Measurements from ENCODE around the gene TSPAN32.
"Not testable (repeated sequence)": the region's sequence is repeated elsewhere in the genome, so short reads cannot be mapped to it uniquely, and the experiment has no call there.

The TSPAN32 gene

DNA sequence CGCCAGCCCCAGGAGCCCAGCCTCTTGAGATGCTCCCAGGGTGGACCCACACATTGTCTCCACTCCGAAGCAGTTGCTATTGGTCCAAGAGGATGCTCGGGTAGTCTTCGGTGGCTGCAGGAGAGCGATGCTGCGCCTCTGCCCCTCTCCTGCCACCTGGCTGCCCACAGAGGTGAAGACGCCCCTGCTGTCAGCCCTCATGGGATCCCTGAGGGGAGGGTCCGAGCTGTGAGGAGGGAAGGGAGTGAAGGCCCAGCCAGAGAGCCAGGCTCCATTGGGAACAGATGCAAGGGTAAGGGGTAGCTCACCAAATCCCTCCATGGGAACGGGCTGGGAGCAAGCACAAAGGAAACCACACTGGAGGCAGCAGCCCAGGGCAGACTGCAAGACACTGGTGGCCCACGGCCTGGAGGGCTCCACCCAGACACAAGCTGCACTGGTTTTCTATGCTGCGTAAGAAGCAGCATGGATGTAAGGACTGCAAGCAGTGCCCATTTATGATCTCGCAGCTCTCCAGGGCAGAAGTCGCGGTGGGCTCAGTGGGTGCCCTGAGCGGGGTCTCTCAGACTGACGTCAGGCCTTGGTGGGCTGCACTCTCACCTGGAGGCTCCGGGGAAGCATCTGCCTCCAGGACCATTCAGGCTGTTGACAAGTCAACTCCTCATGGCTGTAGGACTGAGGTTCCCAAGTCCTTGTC is 15.7 kb downstream of the TSPAN32 start:
- no peak for DNase-seq

DNA sequence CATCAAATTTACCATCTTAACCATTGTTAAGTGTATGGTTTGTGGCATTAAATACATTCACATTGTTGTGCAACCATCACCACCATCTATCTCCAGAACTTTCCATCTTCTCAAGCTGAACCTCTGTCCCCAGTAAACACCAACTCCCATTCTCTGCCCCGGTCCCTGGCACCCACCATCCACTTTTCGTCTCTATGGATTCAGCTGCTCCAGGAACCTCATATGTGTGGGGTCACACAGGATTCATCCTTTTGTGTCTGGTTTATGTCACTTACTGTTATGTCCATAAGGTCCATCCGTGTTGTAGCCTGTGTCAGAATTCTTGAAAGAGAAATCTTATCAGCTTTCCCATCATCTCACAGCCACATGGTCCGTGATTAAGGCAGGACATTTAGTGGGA is 16.3 kb downstream of the TSPAN32 start:
- DNase-seq = no peak

DNA sequence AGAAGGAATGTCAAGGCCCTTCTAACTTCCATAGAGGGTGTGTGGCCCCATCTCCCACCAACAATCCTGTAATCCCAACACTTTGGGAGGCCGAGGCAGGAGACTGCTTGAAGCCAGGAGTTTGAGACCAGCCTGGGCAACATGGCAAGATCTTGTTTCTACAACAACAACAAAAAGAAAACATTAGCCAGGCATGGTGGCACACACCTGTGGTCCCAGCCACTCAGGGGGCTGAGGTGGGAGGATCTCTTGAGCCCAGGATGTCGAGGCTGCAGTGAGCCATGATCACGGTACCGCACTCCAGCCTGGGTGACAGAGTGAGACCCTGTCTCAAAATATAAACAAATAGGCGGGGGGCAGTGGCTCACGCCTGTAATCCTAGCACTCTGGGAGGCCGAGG is 16.9 kb downstream of the TSPAN32 start:
- DNase-seq = no peak

DNA sequence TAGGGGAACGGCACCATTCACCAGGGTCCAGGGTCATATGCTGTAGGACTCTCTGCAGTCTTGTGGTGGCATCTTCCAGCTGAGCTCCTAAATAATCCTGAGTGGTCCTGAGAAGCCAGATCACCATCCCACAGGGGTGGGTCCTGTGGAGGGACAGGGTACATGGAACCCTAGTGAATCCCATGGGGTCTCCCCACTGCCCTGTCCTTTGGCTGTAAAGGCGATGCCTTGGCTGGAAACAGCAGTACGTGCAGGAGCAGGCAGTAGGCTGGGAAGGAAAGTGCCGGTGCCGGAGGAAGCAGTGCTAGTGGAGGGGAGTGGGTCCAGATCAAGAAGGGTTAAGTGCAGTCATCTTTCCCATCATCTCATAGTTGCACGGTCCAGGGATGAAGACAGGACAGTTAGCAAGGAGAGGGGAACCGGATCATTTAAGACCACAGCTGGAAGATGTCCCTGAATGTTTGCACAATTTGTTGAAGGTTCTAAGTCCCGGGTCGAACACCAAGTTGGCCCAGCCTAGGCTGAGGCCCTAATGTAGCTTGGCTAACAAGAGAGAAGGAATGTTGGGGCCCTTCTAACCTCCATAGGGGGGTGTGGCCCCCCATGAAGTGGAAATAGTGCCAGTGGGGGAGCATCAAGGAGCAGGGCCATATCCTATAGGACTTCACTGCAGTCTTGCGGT is 18.1 kb downstream of the TSPAN32 start:
- DNase-seq = no peak

DNA sequence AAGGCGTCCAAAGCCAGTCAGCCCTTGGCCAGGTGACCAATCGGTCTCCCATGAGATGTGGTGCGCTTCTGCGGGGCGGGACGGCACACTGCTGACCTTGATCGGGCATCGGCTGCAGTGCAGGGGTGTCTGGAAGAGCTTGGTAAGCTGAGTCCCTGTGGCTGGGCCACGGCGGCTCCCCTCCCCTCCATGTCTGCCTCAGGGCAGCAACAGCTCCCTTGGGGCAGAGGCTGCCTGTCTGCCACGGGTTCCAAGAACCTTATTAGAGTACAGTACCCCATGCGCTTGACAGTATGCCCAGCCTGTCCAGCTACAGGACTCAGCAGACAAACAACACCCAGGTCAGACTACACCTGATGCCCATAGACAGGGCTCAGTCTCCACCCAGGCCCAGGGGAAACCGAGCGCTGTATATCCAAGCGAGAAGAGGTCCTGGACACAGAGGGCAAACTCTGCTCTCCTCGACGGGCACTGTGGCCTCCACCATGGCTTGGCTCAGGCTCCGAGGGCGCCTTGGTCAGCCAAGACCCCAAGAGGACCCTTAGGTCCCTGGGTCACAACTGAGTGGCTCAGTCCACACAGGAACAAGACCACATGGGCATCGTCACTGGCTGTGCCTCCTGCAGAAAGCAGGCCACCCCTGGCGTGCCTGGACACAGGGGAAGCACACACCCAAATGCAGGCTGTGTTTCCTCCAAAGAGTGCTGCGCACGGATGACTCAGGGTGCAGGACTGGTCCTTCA is 18.9 kb downstream of the TSPAN32 start:
- no peak for DNase-seq

DNA sequence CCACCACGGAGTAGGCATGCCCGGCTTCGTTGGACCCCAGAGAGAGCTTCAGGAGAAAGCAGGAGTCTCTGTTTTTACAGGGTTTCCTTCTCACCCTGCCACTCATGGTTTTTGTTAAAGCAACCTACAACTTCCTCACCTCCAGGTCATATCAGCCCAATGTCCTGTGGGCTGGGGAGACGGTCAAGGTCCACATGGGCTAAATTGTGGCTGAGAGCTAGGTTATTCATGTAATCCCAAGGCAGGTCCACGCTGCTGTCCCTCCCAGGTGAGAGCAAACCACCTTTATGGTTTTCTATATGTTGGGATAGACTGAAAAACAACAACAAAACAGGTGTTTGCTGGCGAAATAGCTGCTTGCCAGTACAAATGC is 19.5 kb downstream of the TSPAN32 start:
- no peak for DNase-seq

DNA sequence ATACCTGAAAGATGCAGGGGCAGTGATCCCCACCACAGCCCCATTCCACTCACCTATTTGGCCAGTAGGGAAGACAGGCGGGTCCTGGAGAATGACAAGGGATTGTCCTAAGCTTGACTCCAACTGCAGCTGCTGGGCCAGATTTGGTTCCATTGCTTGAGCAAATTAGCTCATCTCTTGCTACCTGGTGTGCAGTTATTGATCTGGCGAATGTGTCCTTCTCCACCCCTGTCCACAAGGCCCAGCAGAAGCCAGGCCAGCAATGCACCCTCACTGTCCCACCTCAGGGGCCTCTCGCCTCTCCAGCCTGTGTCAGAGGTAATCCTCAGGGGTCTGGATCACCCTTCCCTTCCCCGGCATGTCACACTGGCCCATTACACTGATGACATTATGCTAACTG is 23.3 kb downstream of the TSPAN32 start:
- no peak for DNase-seq

DNA sequence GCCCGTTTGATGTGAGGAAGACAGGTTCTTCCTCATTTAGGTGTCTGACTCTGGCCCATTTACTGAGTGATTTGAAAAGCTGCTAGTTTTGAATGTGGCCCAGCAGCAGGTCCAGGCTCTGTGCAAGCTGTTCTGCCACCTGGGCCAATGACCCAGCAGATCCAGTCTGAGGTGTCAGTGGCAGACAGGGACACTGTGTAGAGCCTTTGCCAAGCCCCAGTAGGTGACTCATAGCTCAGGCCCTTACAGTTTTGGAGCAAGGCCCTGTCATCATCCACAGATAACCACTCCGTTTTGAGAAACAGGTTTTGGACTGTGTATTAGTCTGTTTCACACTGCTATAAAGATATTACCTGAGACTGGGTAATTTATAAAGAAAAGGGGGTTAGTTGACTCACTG is 23.9 kb downstream of the TSPAN32 start:
- DNase-seq = no peak

DNA sequence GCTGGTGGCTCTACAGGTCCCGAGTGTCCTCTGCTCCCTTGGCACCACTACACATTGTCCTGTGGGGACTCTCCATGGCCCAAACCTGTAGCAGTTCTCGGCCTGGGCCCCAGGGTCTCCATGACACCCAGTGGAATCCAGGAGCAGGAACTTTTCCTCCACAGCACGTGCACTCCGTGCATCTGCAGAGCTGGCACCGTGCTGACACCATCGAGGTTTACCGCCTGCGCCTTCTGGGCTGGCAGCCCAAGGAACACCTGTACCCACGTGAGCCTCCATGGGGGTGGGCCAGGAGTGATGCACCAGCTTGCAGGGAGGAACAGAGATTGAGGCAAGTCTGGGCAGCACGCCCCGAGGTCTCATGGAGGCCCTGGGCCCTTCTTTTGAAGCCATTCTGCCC is 25.2 kb downstream of the TSPAN32 start:
- DNase-seq = no peak

DNA sequence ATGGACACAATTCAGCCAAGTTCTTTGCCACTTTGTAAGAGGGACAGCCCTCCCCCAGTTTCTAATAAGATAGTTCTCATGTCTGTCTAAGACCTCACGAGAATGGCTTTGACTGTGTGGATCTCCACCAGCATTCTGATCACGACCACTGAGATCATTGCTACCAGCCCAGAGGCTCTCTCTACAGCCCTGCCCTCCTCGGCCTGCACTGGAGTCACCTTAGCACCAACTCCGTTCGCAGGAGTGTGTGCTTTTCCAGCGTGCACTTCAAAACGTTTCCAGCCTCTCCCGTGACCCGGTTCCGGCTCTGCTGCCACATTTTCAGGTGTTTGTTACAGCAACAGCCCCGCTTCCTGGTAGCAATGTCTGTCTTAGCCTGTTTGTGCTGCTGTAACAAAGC is 26.2 kb downstream of the TSPAN32 start:
- no peak for DNase-seq

DNA sequence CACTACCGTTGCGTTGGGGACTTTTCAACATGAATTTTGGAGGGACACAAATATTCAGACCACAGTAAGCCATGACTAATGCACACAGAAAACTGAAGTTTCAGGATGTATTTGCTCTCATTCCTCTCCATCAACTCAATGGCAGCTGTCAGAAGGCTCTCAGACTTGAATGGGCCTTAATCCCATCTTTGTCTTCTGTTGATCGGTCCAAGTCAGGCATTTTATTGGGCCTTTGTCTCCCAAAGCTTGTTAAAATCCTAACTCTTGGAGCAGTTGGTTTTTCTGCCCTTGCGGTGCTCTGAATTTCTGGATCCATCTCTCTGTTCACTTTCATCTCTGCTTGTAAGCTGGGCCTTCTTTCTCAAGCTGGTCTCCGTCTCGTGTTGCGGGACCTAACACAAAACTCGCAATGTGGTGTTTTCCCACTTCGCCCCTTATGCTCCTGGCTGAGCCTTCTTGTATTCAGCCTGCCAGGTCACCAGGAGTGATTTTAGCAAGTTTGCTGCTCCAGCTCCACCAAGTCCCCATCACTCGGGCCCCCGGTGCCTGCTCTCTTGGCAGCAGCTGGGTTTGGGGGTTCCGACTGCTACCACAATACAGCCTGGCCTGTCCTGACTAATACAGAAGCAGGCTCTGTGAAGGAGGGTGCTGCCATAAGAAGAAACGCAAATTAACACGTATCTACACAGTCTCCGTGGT is 27.0 kb downstream of the TSPAN32 start:
- no peak for DNase-seq

DNA sequence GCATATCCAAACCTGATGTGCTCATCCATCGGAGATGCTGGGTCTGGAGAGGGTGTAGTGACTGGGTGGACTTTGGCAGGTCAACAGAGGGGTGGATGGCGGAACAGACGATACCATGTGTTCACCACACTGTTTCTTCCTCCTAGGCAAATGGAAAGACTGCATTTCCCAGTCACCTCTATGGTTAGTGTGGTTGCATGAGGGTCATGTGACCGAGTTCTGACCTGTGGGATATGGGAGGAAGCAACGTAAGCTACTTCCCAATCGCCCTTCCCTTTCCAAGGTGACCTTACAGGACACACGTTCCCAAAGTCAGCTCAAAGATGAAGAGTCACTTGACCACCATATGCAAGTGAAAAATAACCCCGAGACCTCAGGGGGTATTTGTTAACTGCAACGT is 27.7 kb downstream of the TSPAN32 start:
- no peak for DNase-seq

DNA sequence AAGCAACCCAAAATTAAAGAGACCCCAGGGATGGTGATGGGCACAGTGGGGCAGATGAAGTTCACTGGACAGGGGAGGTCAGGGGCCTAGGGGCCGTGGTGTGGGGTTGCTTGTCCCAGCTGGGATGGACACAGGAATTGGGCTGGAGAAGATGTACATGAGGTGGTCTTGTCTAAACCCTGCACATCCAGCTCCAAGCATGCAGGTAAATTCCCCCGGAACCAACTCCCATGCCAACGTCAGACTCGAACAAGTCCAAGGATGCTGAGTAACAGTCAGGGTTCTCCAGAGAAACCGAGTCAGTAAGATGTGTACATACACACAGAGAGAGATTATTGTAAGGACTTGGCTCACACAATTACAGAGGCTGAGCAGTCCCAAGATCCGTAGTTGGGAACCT is 28.9 kb downstream of the TSPAN32 start:
- no peak for DNase-seq

DNA sequence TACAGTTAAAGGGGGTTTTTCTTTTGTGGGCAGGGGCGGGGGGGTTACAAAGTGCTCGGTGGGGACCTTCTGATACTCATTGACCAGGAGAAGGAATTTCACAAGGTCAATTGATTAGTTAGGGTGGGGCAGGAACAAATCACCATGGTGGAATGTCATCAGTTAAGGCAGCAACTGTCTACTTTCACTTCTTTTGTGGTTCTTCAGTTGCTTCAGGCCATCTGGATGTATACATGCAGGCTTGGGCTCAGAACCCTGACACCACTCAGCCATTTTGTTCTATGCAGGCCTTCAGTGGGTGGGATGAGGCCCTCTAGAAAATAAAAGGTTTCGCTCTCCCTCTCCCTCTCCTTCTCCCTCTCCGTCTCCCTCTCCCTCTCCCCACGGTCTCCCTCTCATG is 29.6 kb downstream of the TSPAN32 start:
- DNase-seq = no peak

DNA sequence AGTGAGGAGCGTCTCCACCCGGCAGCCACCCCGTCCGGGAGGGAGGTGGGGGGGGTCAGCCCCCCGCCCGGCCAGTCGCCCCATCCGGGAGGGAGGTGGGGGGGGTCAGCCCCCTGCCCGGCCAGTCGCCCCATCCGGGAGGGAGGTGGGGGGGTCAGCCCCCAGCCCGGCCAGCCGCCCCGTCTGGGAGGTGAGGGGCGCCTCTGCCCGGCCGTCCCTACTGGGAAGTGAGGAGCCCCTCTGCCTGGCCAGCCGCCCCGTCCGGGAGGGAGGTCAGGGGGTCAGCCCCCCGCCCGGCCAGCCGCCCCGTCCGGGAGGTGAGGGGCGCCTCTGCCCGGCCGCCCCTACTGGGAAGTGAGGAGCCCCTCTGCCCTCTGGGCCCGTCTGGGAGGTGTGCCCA is 30.8 kb downstream of the TSPAN32 start:
- DNase-seq = not testable (repeated sequence)

DNA sequence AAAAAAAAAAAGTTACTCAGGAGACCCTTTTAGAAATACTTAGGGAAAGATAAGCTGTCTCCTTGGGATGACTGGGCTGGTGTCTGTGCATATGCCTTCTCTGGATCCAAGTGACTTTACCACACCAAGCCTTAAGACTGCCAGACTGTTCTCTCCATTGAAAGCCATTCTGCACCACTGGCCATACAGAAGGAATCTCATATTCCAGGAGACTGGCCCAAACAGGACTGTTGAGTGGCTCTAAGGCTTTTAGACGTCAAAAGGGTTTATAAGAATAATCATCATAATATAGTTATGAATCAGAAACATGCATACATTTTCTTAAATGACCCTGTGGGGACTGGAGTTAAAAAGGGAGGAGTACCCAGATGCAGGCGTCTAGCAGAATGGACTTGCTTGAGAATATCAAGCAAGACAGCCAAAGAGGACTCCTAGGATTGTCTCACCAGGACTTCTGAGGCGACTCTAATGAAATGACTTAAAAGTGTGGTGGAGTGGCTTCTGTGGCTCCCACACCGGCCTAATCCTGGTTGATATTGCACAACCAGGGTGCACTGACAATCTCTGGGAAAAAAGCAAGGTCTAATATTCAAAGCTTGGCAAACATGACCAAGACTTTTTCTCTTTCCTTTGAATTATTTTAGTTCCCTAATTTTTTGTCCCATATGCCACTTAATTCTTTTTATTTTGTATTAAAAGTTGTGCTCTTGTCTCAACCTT is 31.8 kb downstream of the TSPAN32 start:
- not testable (repeated sequence) for DNase-seq

DNA sequence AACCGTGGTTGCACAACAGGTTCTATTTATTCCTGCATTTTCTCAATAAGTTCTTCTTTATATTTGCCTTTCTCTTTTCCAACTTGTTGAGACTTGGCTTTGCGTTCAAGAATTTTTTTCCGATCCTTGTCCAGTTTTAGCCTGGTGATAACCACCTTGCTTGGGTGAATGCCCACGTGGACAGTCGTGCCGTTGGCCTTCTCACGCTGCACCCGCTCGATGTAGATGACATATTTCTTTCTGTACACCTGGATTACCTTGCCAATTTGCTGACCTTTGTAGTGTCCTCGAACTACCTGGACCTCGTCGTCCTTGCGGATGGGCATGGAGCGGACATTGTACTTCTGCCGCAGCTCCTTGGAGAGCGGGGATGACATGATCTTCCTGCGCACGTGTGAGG is 33.5 kb downstream of the TSPAN32 start:
- DNase-seq = not testable (repeated sequence)

DNA sequence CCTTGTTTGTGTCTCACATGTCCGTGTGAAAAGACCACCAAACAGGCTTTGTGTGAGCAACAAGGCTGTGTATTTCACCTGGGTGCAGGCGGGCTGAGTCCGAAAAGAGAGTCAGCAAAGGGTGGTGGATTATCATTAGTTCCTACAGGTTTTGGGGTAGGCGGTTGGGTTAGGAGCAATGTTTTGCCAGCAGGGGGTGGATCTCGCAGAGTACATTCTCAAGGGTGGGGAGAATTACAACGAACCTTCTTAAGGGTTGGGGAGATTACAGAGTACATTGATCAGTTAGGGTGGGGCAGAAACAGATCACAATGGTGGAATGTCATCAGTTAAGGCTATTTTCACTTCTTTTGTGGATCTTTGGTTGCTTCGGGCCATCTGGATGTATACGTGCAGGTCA is 36.9 kb downstream of the TSPAN32 start:
- not testable (repeated sequence) for DNase-seq

DNA sequence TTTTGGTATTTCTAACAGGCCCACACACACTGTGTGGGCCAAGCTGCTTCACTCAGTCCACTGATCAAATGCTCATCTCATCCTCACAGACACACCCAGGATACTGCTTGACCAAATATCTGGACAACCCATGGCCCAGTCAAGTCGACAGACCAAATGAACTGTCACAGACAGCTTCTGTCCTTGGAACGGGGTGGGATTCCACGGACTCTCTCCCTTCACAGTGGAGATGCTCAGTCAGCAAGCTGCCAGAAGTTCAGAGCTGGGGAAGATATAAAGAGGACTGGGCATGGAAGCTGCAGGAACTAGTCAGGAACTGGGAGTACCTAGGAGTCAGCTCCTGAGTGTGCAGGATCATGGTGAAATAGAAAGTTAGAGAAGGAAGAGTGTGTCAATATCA is 40.7 kb downstream of the TSPAN32 start:
- no peak for DNase-seq

DNA sequence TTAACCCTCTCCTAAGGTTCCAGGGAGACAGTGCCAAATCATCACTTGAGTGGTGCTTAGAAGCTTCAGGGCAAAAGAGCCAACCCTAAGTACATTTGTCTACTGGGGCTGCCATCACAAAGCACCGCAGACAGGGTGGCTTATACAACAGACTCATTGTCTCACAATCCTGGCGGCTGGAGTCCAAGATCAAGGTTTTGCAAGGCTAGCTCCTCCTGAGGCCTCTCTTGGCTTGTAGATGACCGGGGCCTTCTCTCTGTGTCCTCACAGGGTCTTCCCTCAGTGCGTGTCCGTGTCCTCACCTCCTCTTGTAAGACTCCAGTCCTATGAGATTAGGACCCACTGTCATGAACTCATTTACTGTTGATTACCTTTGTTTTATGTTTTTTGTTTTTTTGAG is 41.2 kb downstream of the TSPAN32 start:
- DNase-seq = no peak

DNA sequence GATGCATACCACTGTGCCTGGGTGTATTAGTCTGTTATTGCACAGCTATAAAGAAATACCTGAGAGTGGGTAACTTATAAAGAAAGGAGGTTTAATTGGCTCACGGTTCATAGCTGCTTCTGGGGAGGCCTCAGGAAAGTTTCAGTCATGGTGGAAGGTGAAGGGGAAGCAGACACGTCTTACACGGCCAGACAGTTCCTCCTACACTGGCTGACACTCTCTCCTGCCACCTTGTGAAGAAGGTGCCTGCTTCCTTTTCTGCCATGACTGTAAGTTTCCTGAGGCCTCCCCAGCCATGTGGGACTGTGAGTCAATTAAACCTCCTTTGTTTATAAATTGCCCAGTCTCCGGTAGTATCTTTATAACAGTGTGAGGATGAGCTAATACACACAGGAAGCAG is 41.7 kb downstream of the TSPAN32 start:
- no peak for DNase-seq

DNA sequence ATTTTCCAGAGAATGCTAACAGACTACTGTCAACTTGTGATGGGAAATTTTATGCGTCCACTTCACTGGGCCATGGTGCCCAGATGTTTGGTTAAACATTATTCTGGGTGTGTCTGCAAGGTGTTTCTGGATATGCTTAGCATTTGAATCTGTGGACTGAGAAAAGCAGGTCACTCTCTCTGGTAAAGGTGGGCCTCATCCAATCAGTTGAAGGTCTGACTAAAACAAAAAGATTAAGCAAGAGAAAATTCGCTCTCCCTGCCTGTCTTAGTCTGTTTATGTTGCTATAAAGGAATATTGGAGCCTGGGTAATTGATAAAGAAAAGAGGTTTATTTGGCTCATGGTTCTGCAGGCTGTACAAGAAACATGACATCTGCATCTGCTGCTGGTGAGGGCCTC is 43.2 kb downstream of the TSPAN32 start:
- DNase-seq = no peak

DNA sequence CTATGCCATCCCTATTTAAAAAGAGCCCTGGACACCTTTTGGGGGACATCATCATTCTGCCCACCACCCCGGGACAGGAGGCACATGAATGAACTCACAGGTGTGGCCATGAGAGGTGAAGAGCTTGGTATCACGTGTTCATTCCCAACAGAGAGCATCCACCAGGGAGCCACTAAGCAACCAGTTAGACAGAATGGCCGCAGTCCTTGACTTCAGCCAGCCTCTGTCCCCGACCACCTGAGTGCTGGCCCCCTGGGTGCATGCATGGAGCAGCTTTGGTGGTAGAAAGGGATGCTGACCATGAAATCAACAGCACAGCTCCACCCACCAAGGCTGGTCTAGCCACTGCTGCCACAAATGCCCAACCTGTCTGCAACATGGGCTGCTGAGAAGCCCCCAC is 44.2 kb downstream of the TSPAN32 start:
- DNase-seq = no peak
